Thoracic aorta (tissue), 2 donors: ENCODE data around the gene DOC2A. TPM values are rescaled to one million over a fixed set of nuclear protein-coding genes. Genes with fewer than 3 reads are reported as not detected.
"Not testable (repeated sequence)": the region's sequence is repeated elsewhere in the genome, so short reads cannot be mapped to it uniquely, and the experiment has no call there.

Experiments
- ATAC-seq: fragments of 150-250 bp; one replicate; pipeline ENCODE4 v1.8.0; 2017; ENCODE audit warnings: low read depth; ENCODE audit not compliant: insufficient number of reproducible peaks, low FRiP score
- DNase-seq: peaks from one replicate; pipeline ENCODE4 v3.0.0-alpha.2; 2020; ENCODE audit warnings: low spot score
- H3K27ac ChIP-seq, 2 donors: fragments of 200-600 bp; sonication (generic); 1 replicate in 1 of 2; 2 replicates in 1 of 2; pipeline ENCODE4 v1.5.1; 2016; ENCODE audit warnings: mild to moderate bottlenecking in 2 of 2, moderate library complexity in 2 of 2
- H3K27me3 ChIP-seq: fragments of 200-600 bp; sonication (generic); replicated peaks from 2 replicates; pipeline ENCODE4 v1.6.0; 2016; ENCODE audit warnings: mild to moderate bottlenecking; ENCODE audit not compliant: insufficient read depth
- H3K36me3 ChIP-seq: fragments of 200-600 bp; sonication (generic); one replicate; pipeline ENCODE4 v1.5.1; 2016
- H3K4me1 ChIP-seq, 2 donors: fragments of 200-600 bp; sonication (generic); 1 replicate in 1 of 2; 2 replicates in 1 of 2; pipeline versions ENCODE4 v1.5.1 to v1.6.0; 2016; ENCODE audit warnings: low read depth in 2 of 2, mild to moderate bottlenecking in 1 of 2; ENCODE audit not compliant: control insufficient read depth in 1 of 2
- H3K4me3 ChIP-seq: fragments of 200-600 bp; sonication (generic); 2 replicates; pipeline ENCODE4 v1.5.1; 2016; ENCODE audit warnings: mild to moderate bottlenecking
- H3K9me3 ChIP-seq: fragments of 200-600 bp; sonication (generic); 2 replicates; pipeline ENCODE4 v1.5.1; 2016
- total RNA-seq, 2 donors: library from RNA; depleted of rRNA; stranded (reverse); fragments of >200 nt; gene quantifications; one replicate each; pipeline versions ENCODE4 v1.1.0 to v1.2.3, GENCODE V29; 2016
- TF ChIP-seq, protein P1 (sequence below): fragments of 200-600 bp; sonication (generic); IDR thresholded peaks from one replicate; pipeline ENCODE4 v1.5.1; 2019; ENCODE audit warnings: antibody characterized with exemption

DOC2A gene
- total RNA-seq, 2 donors from 2014 or later: 0.56 TPM; not detected in 1

DNA sequence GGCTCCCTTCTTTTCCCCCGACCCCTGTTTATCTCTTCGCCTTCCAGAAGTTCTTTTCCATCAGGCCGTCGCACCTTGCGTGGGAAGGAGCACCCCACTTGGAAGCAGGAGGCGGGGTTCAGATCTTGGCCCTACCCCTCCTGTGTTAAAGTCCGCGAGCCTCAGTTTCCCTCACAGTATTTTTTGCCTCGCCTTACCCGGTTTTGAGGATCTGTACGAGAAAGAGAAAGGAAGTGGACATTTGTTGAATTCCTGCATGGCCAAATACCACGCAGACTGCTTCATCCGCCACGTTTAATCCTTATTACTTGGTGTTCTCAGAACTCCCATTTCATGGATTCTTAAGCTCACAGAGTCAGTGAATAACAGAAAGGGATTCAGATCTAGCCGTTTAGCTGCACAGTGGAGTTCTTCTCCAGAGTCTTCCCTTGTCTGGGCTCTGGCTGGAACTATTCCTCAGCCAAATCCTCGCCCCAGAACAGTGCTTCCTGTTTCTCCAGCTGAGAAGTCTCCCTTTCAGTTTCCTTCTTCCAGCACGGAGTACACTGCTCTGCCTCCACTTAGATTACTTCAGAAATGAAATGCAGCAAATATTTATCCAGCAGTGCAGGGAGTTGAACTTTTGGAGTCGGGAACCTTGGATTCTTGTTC, 48.4 kb downstream of the DOC2A start:
- H3K9me3 ChIP-seq: no peaks in the 10 kb centered on the region
- ATAC-seq (peak; percentile 17), DNase-seq (no peak)
- no peaks in the 10 kb centered on the region for H3K36me3 ChIP-seq
- peak overlapping the region; percentile 83 to 93 for H3K27ac ChIP-seq
- peaks cover 3 to 17% of the 10 kb centered on the region in 2 donors for H3K4me1 ChIP-seq
- no peaks in the 10 kb centered on the region for H3K27me3 ChIP-seq
- H3K4me3 ChIP-seq: peak overlapping the region; percentile 71
- TF ChIP-seq, protein P1, sequence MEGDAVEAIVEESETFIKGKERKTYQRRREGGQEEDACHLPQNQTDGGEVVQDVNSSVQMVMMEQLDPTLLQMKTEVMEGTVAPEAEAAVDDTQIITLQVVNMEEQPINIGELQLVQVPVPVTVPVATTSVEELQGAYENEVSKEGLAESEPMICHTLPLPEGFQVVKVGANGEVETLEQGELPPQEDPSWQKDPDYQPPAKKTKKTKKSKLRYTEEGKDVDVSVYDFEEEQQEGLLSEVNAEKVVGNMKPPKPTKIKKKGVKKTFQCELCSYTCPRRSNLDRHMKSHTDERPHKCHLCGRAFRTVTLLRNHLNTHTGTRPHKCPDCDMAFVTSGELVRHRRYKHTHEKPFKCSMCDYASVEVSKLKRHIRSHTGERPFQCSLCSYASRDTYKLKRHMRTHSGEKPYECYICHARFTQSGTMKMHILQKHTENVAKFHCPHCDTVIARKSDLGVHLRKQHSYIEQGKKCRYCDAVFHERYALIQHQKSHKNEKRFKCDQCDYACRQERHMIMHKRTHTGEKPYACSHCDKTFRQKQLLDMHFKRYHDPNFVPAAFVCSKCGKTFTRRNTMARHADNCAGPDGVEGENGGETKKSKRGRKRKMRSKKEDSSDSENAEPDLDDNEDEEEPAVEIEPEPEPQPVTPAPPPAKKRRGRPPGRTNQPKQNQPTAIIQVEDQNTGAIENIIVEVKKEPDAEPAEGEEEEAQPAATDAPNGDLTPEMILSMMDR: no peak

DNA sequence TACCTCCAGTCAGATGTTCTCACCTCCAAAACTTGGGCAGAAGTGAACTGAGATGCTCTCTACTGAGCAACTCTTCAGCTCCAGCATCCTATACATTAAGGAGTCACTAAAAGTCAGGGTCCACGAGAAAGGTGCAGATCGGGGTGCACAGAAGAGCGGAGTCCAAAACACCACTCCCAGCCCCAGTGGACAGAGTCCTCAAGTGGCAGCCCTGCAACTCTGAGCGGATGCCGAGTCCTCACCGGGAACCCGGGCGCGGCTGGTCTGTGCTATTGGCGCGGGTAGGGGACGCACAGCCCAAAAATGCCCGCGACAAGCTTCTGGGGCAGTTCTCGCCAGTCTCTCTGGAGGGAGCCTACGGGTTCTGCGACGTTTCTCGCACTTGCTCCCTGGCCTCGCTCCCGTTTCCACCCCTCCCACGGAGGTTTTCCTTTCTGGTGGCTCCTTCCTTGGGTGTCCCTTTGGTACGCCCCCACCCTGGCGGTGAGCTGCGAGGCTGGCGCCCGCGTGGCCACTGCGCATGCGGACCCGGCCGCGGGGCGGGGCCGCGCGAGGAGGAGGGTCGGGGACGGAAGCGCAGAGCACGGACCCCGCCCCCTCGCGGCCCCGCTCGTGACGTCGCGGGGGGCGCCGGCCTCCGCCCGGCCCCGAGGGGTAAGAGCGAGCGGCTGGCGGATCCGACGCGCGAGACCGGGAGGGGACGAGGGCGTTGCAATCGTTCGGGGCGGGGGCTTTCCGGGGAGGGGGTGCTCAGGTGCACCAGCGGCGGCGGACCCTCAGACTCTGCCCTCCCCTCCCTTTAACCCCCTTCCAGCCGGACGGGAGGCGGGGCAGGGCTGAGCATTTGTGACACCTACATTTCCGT, 49.1 kb downstream of the DOC2A start, which contains the start of gene TMEM219:
TSS of gene TMEM219 (plus strand) at position 601 of the 865 bp plus-strand sequence. CDS start 1,065 bp downstream, outside the sequence.
- Histone ChIP-seq H3K36me3 (no peaks in the 10 kb centered on the region), H3K27me3 (no peaks in the 10 kb centered on the region), H3K27ac (peak within 1 kb of the TSS; percentile 83 to 93), H3K4me1 (peaks cover 3 to 17% of the 10 kb centered on the region in 2 donors), H3K4me3 (peak within 1 kb of the TSS; percentile 71), H3K9me3 (no peaks in the 10 kb centered on the region)
- ATAC-seq (peak; percentile 87), DNase-seq (peak; percentile 55)
- TF ChIP-seq, protein P1: peak; percentile 66

DNA sequence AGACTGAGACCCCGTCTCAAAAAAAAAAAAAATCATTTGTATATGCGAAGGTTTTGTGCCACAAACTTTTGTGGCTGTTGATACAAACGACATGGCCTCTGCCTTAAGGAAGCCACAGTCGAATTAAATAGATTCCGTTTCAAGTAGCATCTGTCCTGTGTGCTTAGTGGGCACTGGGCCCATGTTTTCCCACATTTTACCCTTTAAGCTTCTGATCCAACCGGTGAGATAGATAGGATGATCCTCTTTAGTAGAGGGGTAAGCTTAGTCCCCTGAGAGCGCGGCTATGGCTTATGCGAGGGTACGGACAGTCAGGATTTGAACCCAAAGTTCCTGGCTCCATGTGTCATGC, 49.7 kb downstream of the DOC2A start:
- Histone ChIP-seq H3K4me3 (peak overlapping the region; percentile 71), H3K9me3 (no peaks in the 10 kb centered on the region), H3K27ac (peak overlapping the region; percentile 83 to 93), H3K27me3 (no peaks in the 10 kb centered on the region), H3K4me1 (peaks cover 3 to 17% of the 10 kb centered on the region in 2 donors), H3K36me3 (no peaks in the 10 kb centered on the region)
- ATAC-seq (no peak), DNase-seq (no peak)
- TF ChIP-seq, protein P1: no peak

DNA sequence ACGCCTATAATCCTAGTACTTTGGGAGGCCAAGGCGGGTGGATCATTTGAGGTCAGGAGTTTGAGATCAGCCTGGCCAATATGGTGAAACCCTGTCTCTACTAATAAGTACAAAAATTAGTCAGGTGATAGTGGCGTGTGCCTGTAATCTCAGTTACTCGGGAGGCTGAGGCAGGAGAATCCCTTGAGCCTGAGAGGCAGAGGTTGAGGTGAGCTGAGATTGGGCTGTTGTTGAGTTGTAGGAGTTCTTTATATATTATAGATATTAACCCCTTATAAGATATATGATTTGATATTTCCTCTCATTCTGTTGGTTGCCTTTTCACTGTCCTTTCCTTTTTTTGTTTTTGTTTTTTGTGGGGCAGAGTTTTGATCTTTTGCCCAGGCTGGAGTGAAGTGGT, 51.0 kb downstream of the DOC2A start:
- H3K9me3 ChIP-seq, H3K4me3 ChIP-seq, H3K27ac ChIP-seq, DNase-seq, H3K36me3 ChIP-seq, H3K27me3 ChIP-seq, ATAC-seq: not testable (repeated sequence)
- H3K4me1 ChIP-seq: peaks cover 3 to 15% of the 10 kb centered on the region in 2 donors

DNA sequence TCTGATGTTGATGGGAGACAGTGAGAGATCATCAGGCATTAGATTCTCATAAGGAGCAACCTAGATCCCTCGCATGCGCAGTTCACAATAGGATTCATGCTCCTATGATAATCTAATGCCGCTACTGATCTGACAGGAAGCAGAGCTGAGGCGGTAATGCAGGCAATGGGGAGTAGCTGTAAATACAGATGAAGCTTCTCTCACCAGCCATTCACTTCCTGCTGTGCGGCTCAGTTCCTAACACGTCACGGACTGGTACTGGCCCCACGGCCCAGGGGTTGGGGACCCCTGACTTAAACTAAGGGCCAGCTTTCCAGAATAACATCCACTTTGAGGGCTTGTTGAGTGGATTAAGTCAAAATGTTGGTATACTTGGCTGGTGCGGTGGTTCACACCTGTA, 51.5 kb downstream of the DOC2A start:
- no peaks in the 10 kb centered on the region for H3K9me3 ChIP-seq
- TF ChIP-seq, protein P1: no peak
- DNase-seq (no peak), ATAC-seq (no peak)
- no peaks in the 10 kb centered on the region for H3K36me3 ChIP-seq
- no peak overlapping the region for H3K27ac ChIP-seq
- H3K4me3 ChIP-seq: no peak overlapping the region
- H3K4me1 ChIP-seq: peaks cover 3 to 10% of the 10 kb centered on the region in 2 donors
- no peaks in the 10 kb centered on the region for H3K27me3 ChIP-seq
